ENCODE measurements around the gene CSF3R.

DNA sequence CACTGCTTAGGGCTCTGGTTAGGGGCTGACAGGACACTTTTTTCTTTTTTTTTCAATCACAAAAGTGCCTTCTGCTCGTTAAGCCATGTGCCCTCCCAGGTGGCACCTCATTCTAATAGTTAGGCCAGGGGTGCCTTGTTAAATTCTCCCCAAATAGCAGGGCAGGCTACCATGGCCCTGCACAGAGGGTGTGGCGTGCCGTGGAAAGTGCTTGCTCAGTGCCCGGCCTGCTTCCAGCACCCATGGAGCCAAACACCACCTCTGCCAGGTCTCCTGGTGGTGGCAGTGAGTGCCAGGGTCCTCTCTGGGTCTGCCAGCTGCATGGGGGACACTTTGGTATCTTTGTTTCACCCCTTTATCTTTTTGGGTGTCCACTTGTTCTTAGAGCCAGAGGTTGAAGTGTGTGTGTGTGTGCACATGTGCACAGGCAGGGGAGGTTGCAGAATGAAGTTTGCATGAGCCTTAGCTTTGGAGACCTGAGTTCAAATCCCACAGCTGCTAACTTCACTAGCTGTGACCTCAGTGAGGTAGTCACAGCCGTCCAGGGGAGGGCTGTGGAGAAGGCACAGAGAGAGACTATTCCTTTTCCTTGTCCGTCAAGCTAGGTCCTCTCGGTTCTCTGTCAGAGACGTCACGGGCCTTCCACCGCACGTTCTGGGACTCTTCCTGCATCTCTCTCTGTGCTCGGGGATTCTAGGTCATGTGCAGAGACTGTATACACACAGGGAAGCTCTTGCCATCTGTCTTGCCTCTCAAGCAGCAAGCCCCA, 39.9 kb upstream of the CSF3R start:
- TF ChIP-seq CTCF (conservative IDR thresholded peaks at IDR 0.05; ENCODE audit: low read depth, low read length) (no peak), EZH2 (IDR thresholded peaks at IDR 0.05; ENCODE audit: low read length, unreplicated experiment) (no peak)

All from PC-3 (cell line).